DOHH2 (cell line): ENCODE results near the gene MROH9.

Experiments used
- H3F3A ChIP-seq: fragments of 200-600 bp; sonication (generic), shearing (Covaris generic); 2 replicates; pipeline ENCODE4 v1.6.0; 2016; ENCODE audit warnings: antibody characterized with exemption, mild to moderate bottlenecking; ENCODE audit not compliant: control insufficient read depth, insufficient read depth
- H3K27ac ChIP-seq: fragments of 200-600 bp; sonication (generic); 2 replicates; pipeline ENCODE4 v1.5.1; 2014; ENCODE audit warnings: low read depth, mild to moderate bottlenecking, low read length, moderate library complexity
- H3K27me3 ChIP-seq: fragments of 200-600 bp; sonication (generic); 2 replicates; pipeline ENCODE4 v1.6.1; 2014; ENCODE audit warnings: mild to moderate bottlenecking, low read length, mixed read lengths; ENCODE audit not compliant: control insufficient read depth
- H3K36me3 ChIP-seq: fragments of 200-600 bp; sonication (generic); 2 replicates; pipeline ENCODE4 v1.6.1; 2014; ENCODE audit warnings: mild to moderate bottlenecking, low read length, moderate library complexity, mixed read lengths; ENCODE audit not compliant: control insufficient read depth
- H3K4me1 ChIP-seq: fragments of 200-600 bp; sonication (generic); 2 replicates; pipeline ENCODE4 v1.6.1; 2014; ENCODE audit warnings: mild to moderate bottlenecking, low read length, mixed read lengths; ENCODE audit not compliant: control insufficient read depth
- H3K4me2 ChIP-seq: fragments of 200-600 bp; sonication (generic); 2 replicates; pipeline ENCODE4 v1.6.0; 2014; ENCODE audit warnings: mild to moderate bottlenecking, low read length, moderate library complexity
- H3K4me3 ChIP-seq: fragments of 200-600 bp; sonication (generic); 2 replicates; pipeline ENCODE4 v1.5.1; 2014; ENCODE audit warnings: mild to moderate bottlenecking, low read length, mixed read lengths
- H3K79me2 ChIP-seq: fragments of 200-600 bp; sonication (generic); 2 replicates; pipeline ENCODE4 v1.6.1; 2014; ENCODE audit warnings: mild to moderate bottlenecking, low read length, mixed read lengths; ENCODE audit not compliant: control insufficient read depth
- H3K9me2 ChIP-seq: fragments of 200-600 bp; sonication (generic); replicated peaks from 2 replicates; pipeline ENCODE4 v1.6.1; 2014; ENCODE audit warnings: mild to moderate bottlenecking, low read length, mixed read lengths; ENCODE audit not compliant: control insufficient read depth
- H3K9me3 ChIP-seq: fragments of 200-600 bp; sonication (generic); 2 replicates; pipeline ENCODE4 v1.6.1; 2014; ENCODE audit warnings: antibody characterized with exemption, low read length, mixed read lengths; ENCODE audit not compliant: control insufficient read depth, insufficient read depth
- H4K20me1 ChIP-seq: fragments of 200-600 bp; sonication (generic); 2 replicates; pipeline ENCODE4 v1.6.0; 2014; ENCODE audit warnings: low read depth, mild to moderate bottlenecking, antibody characterized with exemption, low read length, moderate library complexity; ENCODE audit not compliant: control insufficient read depth, insufficient read depth
- EZH2phosphoT487 ChIP-seq: fragments of 200-600 bp; sonication (generic); IDR thresholded peaks from 2 replicates; pipeline ENCODE4 v1.6.1; 2017; ENCODE audit warnings: borderline replicate concordance, mild to moderate bottlenecking, antibody characterized with exemption, low read length, moderate library complexity, mixed read lengths
- TF ChIP-seq, protein P1 (sequence below): fragments of 200-600 bp; sonication (generic); IDR thresholded peaks from one replicate; pipeline ENCODE4 v1.5.1; 2014; ENCODE audit warnings: antibody characterized with exemption, mild to moderate bottlenecking, low read depth, low read length; ENCODE audit not compliant: poor library complexity, severe bottlenecking

The MROH9 gene

GRCh38 chr1:171084091-171084490, 148.8 kb downstream of the MROH9 start:
- TF ChIP-seq EZH2phosphoT487 = no peak
- TF ChIP-seq, protein P1, sequence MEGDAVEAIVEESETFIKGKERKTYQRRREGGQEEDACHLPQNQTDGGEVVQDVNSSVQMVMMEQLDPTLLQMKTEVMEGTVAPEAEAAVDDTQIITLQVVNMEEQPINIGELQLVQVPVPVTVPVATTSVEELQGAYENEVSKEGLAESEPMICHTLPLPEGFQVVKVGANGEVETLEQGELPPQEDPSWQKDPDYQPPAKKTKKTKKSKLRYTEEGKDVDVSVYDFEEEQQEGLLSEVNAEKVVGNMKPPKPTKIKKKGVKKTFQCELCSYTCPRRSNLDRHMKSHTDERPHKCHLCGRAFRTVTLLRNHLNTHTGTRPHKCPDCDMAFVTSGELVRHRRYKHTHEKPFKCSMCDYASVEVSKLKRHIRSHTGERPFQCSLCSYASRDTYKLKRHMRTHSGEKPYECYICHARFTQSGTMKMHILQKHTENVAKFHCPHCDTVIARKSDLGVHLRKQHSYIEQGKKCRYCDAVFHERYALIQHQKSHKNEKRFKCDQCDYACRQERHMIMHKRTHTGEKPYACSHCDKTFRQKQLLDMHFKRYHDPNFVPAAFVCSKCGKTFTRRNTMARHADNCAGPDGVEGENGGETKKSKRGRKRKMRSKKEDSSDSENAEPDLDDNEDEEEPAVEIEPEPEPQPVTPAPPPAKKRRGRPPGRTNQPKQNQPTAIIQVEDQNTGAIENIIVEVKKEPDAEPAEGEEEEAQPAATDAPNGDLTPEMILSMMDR = no peak

GRCh38 chr1:171084870-171085269, 149.5 kb downstream of the MROH9 start:
- no peaks in the 10 kb centered on the region for H3K36me3 ChIP-seq
- no peak for TF ChIP-seq EZH2phosphoT487
- TF ChIP-seq, protein P1 = no peak
- no peak overlapping the region for H3K4me3 ChIP-seq
- H3K79me2 ChIP-seq = no peaks in the 10 kb centered on the region
- no peaks in the 10 kb centered on the region for H3K27me3 ChIP-seq
- no peak overlapping the region for H3K27ac ChIP-seq
- H3K4me2 ChIP-seq = no peak overlapping the region
- H3F3A ChIP-seq = no peaks in the 10 kb centered on the region
- no peaks in the 10 kb centered on the region for H4K20me1 ChIP-seq
- H3K9me3 ChIP-seq = no peaks in the 10 kb centered on the region
- H3K9me2 ChIP-seq = no peaks in the 10 kb centered on the region
- H3K4me1 ChIP-seq = no peaks in the 10 kb centered on the region

More at GRCh38 chr1:171084091-171084490, 148.8 kb downstream of the MROH9 start:
- Histone ChIP-seq H3K4me1 (no peaks in the 10 kb centered on the region), H3K27ac (no peak overlapping the region), H3K4me2 (no peak overlapping the region), H3K9me2 (no peaks in the 10 kb centered on the region), H3F3A (no peaks in the 10 kb centered on the region), H3K79me2 (no peaks in the 10 kb centered on the region), H3K27me3 (no peaks in the 10 kb centered on the region), H3K9me3 (no peaks in the 10 kb centered on the region), H3K36me3 (no peaks in the 10 kb centered on the region), H4K20me1 (no peaks in the 10 kb centered on the region), H3K4me3 (no peak overlapping the region)

- Histone ChIP-seq H3K27ac (no peak overlapping the region), H3F3A (no peaks in the 10 kb centered on the region), H3K9me3 (no peaks in the 10 kb centered on the region), H4K20me1 (no peaks in the 10 kb centered on the region), H3K4me1 (no peaks in the 10 kb centered on the region), H3K4me3 (no peak overlapping the region), H3K27me3 (no peaks in the 10 kb centered on the region), H3K9me2 (no peaks in the 10 kb centered on the region), H3K79me2 (no peaks in the 10 kb centered on the region), H3K36me3 (no peaks in the 10 kb centered on the region), H3K4me2 (no peak overlapping the region)
- TF ChIP-seq, protein P1 = no peak
- TF ChIP-seq EZH2phosphoT487 = no peak
Observed at GRCh38 chr1:171087896-171088295, 152.6 kb downstream of the MROH9 start.
